Stimulated activated memory B cell treated with anti-CD40 and anti-IgM and Interleukin-4, amounts not matched to agents 10 μg/mL and 1 μg/mL and 100 μg/mL, for 72 hours (primary cell): ENCODE data around the gene RPS6KB2.
"Not testable (repeated sequence)": the region's sequence is repeated elsewhere in the genome, so short reads cannot be mapped to it uniquely, and the experiment has no call there.

Experiments used
- ATAC-seq: fragments of 150-1000 bp; cut with Tn5 transposase; 2 replicates; pipeline ENCODE4 v1.10.0; 2021
- H3K27ac Mint-ChIP-seq: one replicate; pipeline ENCODE4 v1.8.0; 2022; ENCODE audit warnings: mild to moderate bottlenecking, mixed read lengths
- H3K27me3 Mint-ChIP-seq: one replicate; pipeline ENCODE4 v1.8.0; 2022; ENCODE audit warnings: mixed read lengths
- H3K36me3 Mint-ChIP-seq: one replicate; pipeline ENCODE4 v1.8.0; 2022; ENCODE audit warnings: mixed read lengths
- H3K4me1 Mint-ChIP-seq: one replicate; pipeline ENCODE4 v1.8.0; 2022; ENCODE audit warnings: mixed read lengths
- H3K4me3 Mint-ChIP-seq: one replicate; pipeline ENCODE4 v1.8.0; 2022; ENCODE audit warnings: mild to moderate bottlenecking, moderate library complexity, mixed read lengths
- H3K9me3 Mint-ChIP-seq: one replicate; pipeline ENCODE4 v1.8.0; 2022; ENCODE audit warnings: mixed read lengths

The RPS6KB2 gene

DNA sequence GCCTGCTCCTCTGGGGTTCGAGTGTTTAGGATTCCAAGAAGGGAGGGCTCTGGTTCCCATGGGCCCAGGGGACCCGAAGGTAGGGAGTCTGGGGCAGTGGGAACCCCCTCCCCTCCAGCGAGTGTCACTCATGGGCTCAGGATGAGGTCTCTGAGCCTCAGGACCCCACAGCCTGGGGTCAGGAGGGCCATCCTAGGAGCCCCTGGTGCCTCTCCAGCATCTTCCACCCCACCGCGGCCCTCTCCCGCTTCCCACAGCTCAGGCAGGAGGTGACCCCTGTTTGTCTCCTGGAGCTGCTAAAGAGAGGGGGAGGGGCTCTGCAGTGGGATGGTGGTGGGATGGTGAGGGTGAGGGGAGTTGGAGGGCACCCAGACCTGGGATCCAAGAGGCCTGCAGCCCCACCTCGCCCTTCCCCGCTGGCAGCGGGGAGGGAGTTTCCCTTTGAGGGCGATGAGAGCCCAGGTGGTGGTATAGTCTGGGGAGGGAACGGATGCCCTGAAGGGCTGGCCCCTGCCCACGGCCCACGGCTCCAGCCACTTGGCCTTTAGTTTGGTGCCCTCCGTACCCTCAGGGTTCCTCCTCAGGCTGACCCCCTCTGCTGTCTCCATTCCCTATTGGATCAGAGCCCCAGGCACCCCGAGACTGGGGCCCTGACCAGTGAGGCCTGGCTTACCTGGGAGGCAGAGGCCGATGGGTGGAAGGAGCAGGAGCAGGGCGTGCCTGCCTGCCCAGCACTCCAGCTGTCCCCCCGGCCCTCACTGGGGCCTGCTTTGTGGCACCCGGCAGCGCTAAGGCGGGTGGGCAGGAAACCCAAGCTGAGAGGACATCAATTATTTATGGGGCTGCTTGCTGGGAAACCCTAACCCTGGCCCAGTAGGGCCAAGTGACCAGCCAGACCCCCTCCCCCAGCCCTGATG, 25.8 kb downstream of the RPS6KB2 start:
- Mint-ChIP-seq H3K9me3 (no peaks in the 10 kb centered on the region), H3K27ac (peak overlapping the region; percentile 62), H3K36me3 (no peaks in the 10 kb centered on the region), H3K27me3 (no peaks in the 10 kb centered on the region), H3K4me3 (no peak overlapping the region), H3K4me1 (peaks cover 66% of the 10 kb centered on the region)
- ATAC-seq = peak; percentile 22

DNA sequence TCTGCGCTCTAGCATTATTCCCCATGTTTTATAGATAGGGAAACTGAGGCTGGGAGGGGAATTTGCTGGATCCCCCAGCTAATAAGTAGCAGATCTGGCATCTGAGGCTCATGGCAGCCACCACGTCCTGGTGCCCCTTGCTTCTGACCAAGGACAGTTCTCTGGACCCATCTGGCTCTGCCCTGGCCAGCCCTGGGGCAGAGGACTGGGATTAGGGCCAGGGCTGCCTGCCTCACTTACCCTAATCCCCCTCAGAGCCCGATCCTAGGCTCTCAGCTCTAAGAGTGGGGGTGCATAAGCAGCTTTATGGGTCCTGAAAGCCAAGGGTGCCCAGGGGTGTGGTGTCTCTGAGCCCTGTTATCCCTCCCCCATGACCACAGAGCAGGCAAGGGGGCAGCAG, 26.8 kb downstream of the RPS6KB2 start, which contains the start of gene CABP4:
CABP4 (plus strand) TSS at position 301 of the 400 bp plus-strand sequence; CDS start at position 371, 70 bp downstream.
- Mint-ChIP-seq H3K36me3 (no peaks in the 10 kb centered on the region), H3K4me1 (peaks cover 66% of the 10 kb centered on the region), H3K27me3 (no peaks in the 10 kb centered on the region), H3K9me3 (no peaks in the 10 kb centered on the region), H3K27ac (peak within 1 kb of the TSS; percentile 62), H3K4me3 (no peak within 1 kb of the TSS)
- ATAC-seq = no peak

DNA sequence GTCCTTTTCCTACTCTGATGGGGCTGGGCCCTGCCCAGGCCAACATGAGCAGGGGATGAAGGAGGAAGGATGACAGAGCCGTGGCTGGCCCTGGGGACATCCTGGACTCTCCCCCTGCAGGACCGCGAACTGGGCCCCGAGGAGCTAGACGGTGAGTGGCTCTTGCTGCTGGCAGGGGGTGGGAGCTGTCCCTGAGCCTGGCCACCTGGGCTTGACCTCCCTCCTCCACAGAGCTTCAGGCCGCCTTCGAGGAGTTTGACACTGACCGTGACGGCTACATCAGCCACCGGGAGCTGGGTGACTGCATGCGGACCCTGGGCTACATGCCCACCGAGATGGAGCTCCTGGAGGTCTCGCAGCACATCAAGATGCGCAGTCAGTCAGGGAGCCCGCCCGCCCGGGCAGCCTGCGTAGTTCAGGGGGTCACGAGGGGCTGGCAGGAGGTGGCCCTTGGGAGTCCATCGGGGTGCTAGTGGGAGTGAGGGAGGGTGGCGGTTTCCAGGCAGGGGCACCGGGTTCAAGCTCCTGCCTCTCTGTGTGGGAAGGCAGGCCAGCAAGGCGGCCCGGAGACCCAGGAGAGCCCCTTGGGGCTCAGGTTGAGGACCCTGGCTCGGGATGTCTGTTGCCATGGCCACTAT, 27.9 kb downstream of the RPS6KB2 start:
- Mint-ChIP-seq H3K9me3 (no peaks in the 10 kb centered on the region), H3K36me3 (no peaks in the 10 kb centered on the region), H3K4me1 (peaks cover 67% of the 10 kb centered on the region), H3K4me3 (no peak overlapping the region), H3K27me3 (no peaks in the 10 kb centered on the region), H3K27ac (peak overlapping the region; percentile 91)
- no peak for ATAC-seq

DNA sequence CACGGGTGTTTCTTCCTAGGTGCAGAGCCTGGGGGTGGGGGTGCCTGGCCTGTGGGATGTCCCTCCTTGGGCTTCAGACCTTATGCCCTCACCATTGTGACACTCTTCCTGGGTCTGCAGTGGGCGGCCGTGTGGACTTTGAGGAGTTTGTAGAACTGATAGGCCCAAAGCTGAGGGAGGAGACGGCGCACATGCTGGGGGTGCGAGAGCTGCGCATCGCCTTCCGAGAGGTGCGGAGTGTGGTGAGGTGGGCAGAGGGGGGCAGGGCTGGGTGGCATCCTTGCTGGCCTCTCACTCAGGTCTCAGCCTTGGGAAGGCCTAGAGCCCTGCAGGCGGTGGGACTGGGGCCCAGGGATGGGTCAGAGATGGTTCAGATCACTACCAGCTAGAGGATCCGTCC, 29.2 kb downstream of the RPS6KB2 start:
- H3K9me3 Mint-ChIP-seq = no peaks in the 10 kb centered on the region
- H3K27me3 Mint-ChIP-seq = no peaks in the 10 kb centered on the region
- peaks cover 59% of the 10 kb centered on the region for H3K4me1 Mint-ChIP-seq
- peak overlapping the region; percentile 91 for H3K27ac Mint-ChIP-seq
- ATAC-seq = no peak
- no peak overlapping the region for H3K4me3 Mint-ChIP-seq
- H3K36me3 Mint-ChIP-seq = no peaks in the 10 kb centered on the region

DNA sequence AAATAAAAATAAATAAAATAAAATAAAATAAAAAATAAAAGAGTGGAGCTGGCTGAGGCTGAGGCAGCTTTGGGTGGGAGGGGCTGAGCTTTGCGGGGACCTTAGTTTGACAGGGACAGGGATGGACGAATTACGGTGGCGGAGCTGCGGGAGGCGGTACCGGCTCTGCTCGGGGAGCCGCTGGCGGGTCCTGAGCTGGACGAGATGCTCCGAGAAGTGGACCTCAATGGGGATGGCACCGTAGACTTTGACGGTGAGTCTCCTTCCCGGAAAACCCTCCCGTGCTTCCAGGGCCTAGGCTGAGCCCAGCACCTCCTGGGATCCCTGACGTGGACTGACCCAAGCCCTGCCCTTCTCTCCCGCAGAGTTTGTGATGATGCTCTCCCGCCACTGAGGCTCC, 30.0 kb downstream of the RPS6KB2 start:
- H3K27me3 Mint-ChIP-seq = no peaks in the 10 kb centered on the region
- no peak for ATAC-seq
- peak overlapping the region; percentile 91 for H3K27ac Mint-ChIP-seq
- no peak overlapping the region for H3K4me3 Mint-ChIP-seq
- no peaks in the 10 kb centered on the region for H3K9me3 Mint-ChIP-seq
- H3K4me1 Mint-ChIP-seq = peaks cover 65% of the 10 kb centered on the region
- H3K36me3 Mint-ChIP-seq = no peaks in the 10 kb centered on the region

DNA sequence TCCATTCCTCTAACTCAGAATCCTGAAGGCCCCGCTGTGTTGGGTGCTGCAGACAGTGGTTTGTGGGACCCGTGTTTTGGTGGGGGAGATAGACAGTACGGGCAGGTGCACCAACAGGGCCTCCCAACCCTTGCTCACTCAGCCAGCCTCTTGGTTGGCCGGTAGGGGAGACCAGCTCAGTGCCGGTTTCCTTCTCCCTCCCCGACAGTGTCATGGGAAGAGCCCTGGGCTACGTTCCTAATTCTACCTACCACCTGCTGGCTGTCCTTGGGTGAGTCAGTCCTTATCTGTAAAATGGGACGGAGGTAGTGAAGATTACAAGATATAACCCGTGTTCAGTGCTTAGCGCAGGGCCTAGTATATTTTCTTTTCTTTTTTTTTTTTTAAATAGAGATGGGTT, 34.9 kb downstream of the RPS6KB2 start:
- H3K36me3 Mint-ChIP-seq = peaks cover 7% of the 10 kb centered on the region
- H3K4me1 Mint-ChIP-seq = peaks cover 81% of the 10 kb centered on the region
- H3K27me3 Mint-ChIP-seq = no peaks in the 10 kb centered on the region
- no peak overlapping the region for H3K4me3 Mint-ChIP-seq
- no peak for ATAC-seq
- H3K9me3 Mint-ChIP-seq = no peaks in the 10 kb centered on the region
- no peak overlapping the region for H3K27ac Mint-ChIP-seq

DNA sequence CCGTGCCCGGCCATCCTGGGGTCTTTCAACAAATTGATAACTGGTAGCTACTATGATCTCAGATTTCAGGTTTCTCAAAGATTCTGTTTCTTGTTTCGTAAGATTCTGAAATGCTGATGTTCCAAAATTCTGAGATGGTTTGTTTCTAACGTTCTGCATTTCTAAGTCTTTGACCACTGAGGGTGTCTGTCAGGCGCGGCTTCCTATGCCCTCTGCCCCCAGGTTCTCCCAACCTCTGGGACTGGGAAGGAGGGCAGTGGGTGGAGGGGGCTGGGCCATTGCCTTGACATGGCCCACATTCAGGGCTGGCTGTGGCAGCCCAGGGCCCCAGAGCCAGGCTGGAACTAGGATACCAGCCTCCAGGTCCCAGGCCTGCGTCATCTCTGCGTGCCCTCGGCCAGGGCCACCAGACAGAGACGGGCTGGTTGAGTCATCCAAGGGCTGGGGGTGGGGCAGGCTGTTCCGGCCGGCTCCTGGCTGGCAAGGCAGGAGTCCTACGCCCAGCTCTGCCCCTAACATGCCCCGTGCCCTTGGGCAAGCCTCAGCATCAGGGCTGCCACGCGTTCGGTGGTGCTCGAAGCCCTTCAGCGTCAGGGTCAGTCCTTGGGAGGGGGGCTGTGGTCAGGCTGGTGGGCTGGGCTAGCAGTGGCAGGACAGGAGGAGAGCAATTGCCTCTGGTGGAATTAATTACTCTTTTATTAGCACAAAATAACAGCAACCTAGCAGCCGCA, 35.6 kb downstream of the RPS6KB2 start:
- Mint-ChIP-seq H3K36me3 (peaks cover 7% of the 10 kb centered on the region), H3K27ac (peak overlapping the region; percentile 90), H3K27me3 (no peaks in the 10 kb centered on the region), H3K4me3 (peak overlapping the region; percentile 88), H3K9me3 (no peaks in the 10 kb centered on the region), H3K4me1 (peaks cover 79% of the 10 kb centered on the region)
- no peak for ATAC-seq

DNA sequence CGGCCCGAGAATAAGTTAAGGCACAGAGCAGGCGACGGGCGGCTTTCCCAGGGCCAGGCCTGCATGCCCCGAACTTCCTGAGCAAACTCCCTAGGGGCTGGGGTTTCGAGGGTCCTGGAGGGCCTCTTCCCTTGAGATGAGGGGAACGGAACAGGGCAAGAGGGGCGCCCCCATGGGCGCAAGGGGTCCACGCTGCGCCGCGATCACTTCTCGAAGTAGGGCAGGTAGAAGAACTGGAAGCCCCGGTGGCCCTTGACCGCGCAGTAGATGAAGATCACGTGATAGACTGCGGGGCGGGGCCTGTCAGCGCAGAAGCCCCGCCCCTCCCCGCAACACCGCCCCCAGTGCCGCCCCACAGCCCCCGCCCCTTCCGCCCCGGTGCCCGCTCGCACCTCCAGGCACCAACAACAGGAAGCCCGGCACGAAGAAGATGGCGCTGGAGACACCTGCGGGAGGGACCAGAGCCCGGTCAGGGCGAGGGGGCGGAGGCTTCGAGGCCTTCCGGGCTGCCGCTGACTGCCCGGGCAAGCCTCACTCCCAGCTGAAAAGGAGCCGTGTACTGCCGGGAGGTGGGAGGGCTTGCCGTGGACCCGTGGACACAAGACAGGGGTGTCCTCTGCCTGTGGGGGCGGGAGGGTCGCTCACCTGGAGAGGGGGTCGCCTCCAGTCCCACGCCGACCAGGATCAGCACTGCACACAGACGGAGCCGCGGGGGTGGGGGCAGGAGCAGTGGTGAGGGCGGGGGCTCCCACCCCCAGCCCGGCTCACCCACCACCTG, 36.3 kb downstream of the RPS6KB2 start:
- peaks cover 7% of the 10 kb centered on the region for H3K36me3 Mint-ChIP-seq
- ATAC-seq = peak; percentile 84
- H3K4me1 Mint-ChIP-seq = peaks cover 76% of the 10 kb centered on the region
- peak overlapping the region; percentile 88 for H3K4me3 Mint-ChIP-seq
- H3K27ac Mint-ChIP-seq = peak overlapping the region; percentile 90
- H3K9me3 Mint-ChIP-seq = no peaks in the 10 kb centered on the region
- H3K27me3 Mint-ChIP-seq = no peaks in the 10 kb centered on the region

DNA sequence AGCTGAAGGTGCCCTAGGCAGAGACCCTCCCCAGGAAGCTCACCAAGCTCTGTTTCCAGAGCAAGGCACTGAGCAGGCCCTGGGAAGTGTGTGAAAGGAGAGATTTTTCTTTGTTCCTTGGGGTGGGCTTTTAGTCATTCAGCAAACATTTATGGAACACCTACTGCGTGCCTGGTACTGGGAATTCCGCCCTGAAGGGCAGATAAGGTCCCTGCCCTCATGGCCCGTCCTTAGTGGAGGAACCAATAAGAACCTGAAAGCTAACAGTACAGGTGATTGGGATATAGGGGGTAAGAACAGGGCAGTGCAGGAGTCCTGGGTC, 36.9 kb downstream of the RPS6KB2 start:
- Mint-ChIP-seq H3K9me3 (no peaks in the 10 kb centered on the region), H3K4me3 (peak overlapping the region; percentile 88), H3K27me3 (no peaks in the 10 kb centered on the region), H3K36me3 (peaks cover 7% of the 10 kb centered on the region), H3K4me1 (peaks cover 76% of the 10 kb centered on the region), H3K27ac (peak overlapping the region; percentile 90)
- no peak for ATAC-seq

DNA sequence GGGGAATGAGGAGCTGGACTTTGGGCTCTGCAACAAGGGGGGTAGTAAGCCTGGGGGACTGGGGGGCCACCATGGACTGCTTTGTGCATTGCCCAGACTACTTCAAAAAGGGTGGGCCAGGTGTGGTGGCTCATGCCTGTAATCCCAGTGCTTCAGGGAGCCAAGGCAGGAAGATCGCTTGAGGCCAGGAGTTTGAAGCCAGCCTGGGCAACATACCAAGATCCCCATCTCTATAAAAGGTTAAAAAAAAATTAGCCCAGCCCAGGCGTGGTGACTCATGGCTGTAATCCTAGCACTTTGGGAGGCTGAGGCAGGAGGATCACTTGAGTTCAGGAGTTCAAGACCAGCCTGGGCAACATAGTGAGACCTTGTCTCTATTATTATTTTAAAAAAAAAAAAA, 37.2 kb downstream of the RPS6KB2 start:
- not testable (repeated sequence) for H3K27me3 Mint-ChIP-seq, ATAC-seq, H3K36me3 Mint-ChIP-seq, H3K9me3 Mint-ChIP-seq
- peaks cover 76% of the 10 kb centered on the region for H3K4me1 Mint-ChIP-seq
- peak overlapping the region; percentile 90 for H3K27ac Mint-ChIP-seq
- H3K4me3 Mint-ChIP-seq = peak overlapping the region; percentile 88

DNA sequence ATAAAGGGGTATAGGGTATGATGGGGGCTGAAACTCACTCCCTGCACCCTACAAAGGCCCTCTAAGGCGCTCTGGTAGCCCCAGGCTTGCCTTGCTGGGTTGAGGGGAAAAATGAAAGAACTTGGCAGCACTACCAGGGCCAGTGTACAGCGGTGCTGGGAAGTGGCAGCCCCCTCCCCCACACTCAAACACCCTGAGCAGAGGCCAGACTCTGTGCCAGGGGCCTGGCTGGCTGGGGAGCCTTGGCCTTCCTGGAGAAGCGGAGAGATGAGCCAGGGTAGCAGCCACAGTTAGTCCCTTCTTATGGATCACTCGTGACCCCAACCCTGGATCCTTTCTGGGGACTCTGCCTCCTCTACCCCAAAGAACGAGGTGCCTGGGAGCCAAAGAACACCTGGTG, 38.1 kb downstream of the RPS6KB2 start:
- ATAC-seq = no peak
- H3K27ac Mint-ChIP-seq = peak overlapping the region; percentile 95
- H3K4me3 Mint-ChIP-seq = no peak overlapping the region
- no peaks in the 10 kb centered on the region for H3K27me3 Mint-ChIP-seq
- H3K4me1 Mint-ChIP-seq = peaks cover 74% of the 10 kb centered on the region
- peaks cover 7% of the 10 kb centered on the region for H3K36me3 Mint-ChIP-seq
- H3K9me3 Mint-ChIP-seq = no peaks in the 10 kb centered on the region

DNA sequence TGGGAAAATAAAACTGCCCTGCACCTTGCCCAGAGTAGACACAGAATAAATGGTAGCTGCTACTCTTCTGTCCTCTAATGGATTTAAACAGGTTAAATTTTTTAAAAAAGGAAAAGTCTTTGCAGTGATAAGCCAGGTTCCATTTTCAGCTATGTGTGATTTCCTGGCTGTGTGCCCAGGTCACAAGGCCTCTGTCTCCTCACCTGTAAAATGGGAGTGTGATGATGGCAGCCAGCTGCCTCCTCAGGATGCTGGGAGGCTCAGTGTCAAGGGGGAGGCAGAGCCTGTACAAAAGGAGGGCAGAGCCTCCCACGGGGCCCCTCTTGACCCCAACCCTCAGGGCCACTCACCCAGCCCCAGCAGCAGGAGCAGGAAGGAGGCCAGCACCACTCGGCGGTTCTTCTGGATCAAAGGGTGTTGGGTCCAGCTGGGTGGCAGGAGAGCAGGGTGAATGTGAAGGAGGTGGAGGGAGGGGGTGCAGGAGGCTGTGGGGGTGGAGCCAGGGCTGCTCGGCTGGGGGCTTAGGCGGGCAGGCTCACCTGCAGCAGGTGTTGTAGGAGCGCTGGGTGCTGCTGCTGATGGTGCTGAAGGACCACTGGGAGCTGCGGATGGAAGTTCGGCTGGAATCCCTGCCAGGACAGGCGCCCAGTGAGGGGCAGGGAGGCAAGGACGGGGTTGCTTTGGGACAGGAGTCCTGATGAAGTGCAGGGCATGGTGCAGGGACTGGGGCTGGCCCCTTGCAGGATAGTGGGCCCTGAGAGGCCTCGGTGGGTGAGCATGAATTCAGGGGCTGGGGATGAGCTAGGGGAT, 38.9 kb downstream of the RPS6KB2 start:
- no peak for ATAC-seq

DNA sequence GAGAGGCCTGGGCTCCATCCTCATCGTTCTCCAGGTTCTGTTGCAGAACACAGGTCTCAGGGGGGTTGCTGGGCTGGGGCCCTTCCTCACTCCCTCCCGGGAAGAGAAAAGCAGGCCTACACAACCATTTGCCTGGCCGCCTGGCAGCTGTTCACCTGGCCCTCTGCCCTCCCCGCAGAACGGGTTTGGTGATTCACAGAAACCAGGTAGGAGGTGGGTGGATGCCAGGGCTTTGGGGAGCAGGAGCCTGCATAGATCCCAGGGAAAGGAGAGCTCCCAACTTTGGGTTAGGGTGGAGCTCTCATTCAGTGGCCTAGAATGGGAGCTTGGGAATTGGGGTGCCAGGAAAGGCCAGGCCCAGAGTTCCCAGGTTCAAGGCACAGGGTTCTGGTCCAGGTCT, 39.8 kb downstream of the RPS6KB2 start:
- Mint-ChIP-seq H3K27me3 (no peaks in the 10 kb centered on the region), H3K36me3 (peaks cover 7% of the 10 kb centered on the region), H3K4me3 (peak overlapping the region; percentile 94), H3K9me3 (no peaks in the 10 kb centered on the region), H3K4me1 (peaks cover 79% of the 10 kb centered on the region), H3K27ac (peak overlapping the region; percentile 95)
- no peak for ATAC-seq

More for the DNA sequence above, 38.9 kb downstream of the RPS6KB2 start:
- no peaks in the 10 kb centered on the region for H3K9me3 Mint-ChIP-seq
- H3K27me3 Mint-ChIP-seq = no peaks in the 10 kb centered on the region
- H3K4me1 Mint-ChIP-seq = peaks cover 82% of the 10 kb centered on the region
- peaks cover 7% of the 10 kb centered on the region for H3K36me3 Mint-ChIP-seq
- peak overlapping the region; percentile 95 for H3K27ac Mint-ChIP-seq
- H3K4me3 Mint-ChIP-seq = peak overlapping the region; percentile 94

DNA sequence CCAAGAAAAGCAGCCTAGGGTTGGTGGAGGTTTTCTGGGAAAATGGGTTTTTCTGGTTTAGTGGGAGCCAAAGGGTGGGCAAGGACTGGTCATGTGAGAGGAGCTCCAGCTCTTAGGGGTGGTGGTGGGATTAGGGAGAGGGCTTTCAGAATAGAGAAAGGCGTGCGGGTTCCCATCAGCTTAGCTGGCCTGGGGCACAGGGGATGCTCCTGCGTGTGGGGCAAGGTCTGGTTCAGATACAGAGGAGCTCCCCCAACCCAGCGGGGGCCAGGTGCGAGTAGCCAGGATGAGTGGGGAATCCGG, 40.1 kb downstream of the RPS6KB2 start:
- H3K9me3 Mint-ChIP-seq = no peaks in the 10 kb centered on the region
- peaks cover 76% of the 10 kb centered on the region for H3K4me1 Mint-ChIP-seq
- peaks cover 7% of the 10 kb centered on the region for H3K36me3 Mint-ChIP-seq
- H3K27ac Mint-ChIP-seq = peak overlapping the region; percentile 95
- H3K4me3 Mint-ChIP-seq = peak overlapping the region; percentile 94
- peak; percentile 1 for ATAC-seq
- H3K27me3 Mint-ChIP-seq = no peaks in the 10 kb centered on the region
